Natural killer cell (primary cell): Measurements from ENCODE around the gene ZNF24. TPM values are rescaled to one million over a fixed set of nuclear protein-coding genes. Genes with fewer than 3 reads are reported as not detected.

Experiments
- ATAC-seq, 3 donors: fragments of 150-1000 bp in 2 of 3; fragments of 200-7000 bp in 1 of 3; cut with Tn5 transposase; 1 replicate in 1 of 3; 2 replicates in 2 of 3; pipeline ENCODE4 v1.10.0; 2021; ENCODE audit warnings: mild to moderate bottlenecking in 2 of 3, moderate library complexity in 2 of 3
- DNase-seq, 2 donors: peaks; one replicate each; pipeline versions ENCODE4 v3.0.0 to v3.0.0-alpha.2; 2013 to 2021; ENCODE audit warnings: mixed read lengths in 1 of 2
- H3K27ac ChIP-seq: one replicate; pipeline ENCODE4 v1.5.1; 2013; ENCODE audit warnings: mild to moderate bottlenecking, low read length
- H3K27me3 ChIP-seq: one replicate; pipeline ENCODE4 v1.6.1; 2013; ENCODE audit warnings: low read length; ENCODE audit not compliant: control insufficient read depth, insufficient read depth
- H3K36me3 ChIP-seq: one replicate; pipeline ENCODE4 v1.6.1; 2013; ENCODE audit warnings: low read length; ENCODE audit not compliant: control insufficient read depth, insufficient read depth
- H3K4me1 ChIP-seq: one replicate; pipeline ENCODE4 v1.6.1; 2013; ENCODE audit warnings: low read length; ENCODE audit not compliant: control insufficient read depth, insufficient read depth
- H3K4me3 ChIP-seq: one replicate; pipeline ENCODE4 v1.5.1; 2013; ENCODE audit warnings: low read length
- H3K9me3 ChIP-seq: one replicate; pipeline ENCODE4 v1.6.1; 2013; ENCODE audit warnings: low read length; ENCODE audit not compliant: control insufficient read depth, insufficient read depth
- H3K27ac Mint-ChIP-seq, 2 donors: one replicate each; pipeline ENCODE4 v1.8.0; 2022; ENCODE audit warnings: mild to moderate bottlenecking in 2 of 2, mixed read lengths in 2 of 2, moderate library complexity in 1 of 2
- H3K27me3 Mint-ChIP-seq, 2 donors: one replicate each; pipeline ENCODE4 v1.8.0; 2022; ENCODE audit warnings: low read depth in 2 of 2, mixed read lengths in 2 of 2
- H3K36me3 Mint-ChIP-seq: one replicate; pipeline ENCODE4 v1.8.0; 2022; ENCODE audit warnings: mixed read lengths
- H3K4me1 Mint-ChIP-seq, 2 donors: one replicate each; pipeline ENCODE4 v1.8.0; 2022; ENCODE audit warnings: mixed read lengths in 2 of 2
- H3K4me3 Mint-ChIP-seq: one replicate; pipeline ENCODE4 v1.8.0; 2022; ENCODE audit warnings: mild to moderate bottlenecking, moderate library complexity, mixed read lengths
- H3K9me3 Mint-ChIP-seq, 2 donors: one replicate each; pipeline ENCODE4 v1.8.0; 2022; ENCODE audit warnings: mixed read lengths in 2 of 2
- WGBS: methylation state at CpG from one replicate; pipeline ENCODE4 v1.1.7; 2013; ENCODE audit warnings: missing lambda C conversion rate; ENCODE audit not compliant: insufficient coverage; 5-methylcytosine and 5-hydroxymethylcytosine counted together
- intact Hi-C: fragments of 100-400 bp; cut with micrococcal nuclease; formaldehyde crosslinking; loops from one replicate; pipeline ENCODE4 v1.14.2; 2022
- total RNA-seq, 4 donors: library from RNA; stranded (reverse); fragments of 120-200 nt in 1 of 4; gene quantifications; one replicate each; pipeline versions ENCODE4 v1.2.3 to v1.2.4, GENCODE V29; 2013 to 2022
- TF ChIP-seq, protein P1 (sequence below): fragments of 200-600 bp; IDR thresholded peaks from one replicate; pipeline ENCODE4 v1.8.0; 2022; ENCODE audit warnings: antibody characterized with exemption

ZNF24 gene
- total RNA-seq: 10 to 100 TPM; 50.4 to 63.9 (median 58.2) TPM
- 67.0 TPM for total RNA-seq (2013)

DNA sequence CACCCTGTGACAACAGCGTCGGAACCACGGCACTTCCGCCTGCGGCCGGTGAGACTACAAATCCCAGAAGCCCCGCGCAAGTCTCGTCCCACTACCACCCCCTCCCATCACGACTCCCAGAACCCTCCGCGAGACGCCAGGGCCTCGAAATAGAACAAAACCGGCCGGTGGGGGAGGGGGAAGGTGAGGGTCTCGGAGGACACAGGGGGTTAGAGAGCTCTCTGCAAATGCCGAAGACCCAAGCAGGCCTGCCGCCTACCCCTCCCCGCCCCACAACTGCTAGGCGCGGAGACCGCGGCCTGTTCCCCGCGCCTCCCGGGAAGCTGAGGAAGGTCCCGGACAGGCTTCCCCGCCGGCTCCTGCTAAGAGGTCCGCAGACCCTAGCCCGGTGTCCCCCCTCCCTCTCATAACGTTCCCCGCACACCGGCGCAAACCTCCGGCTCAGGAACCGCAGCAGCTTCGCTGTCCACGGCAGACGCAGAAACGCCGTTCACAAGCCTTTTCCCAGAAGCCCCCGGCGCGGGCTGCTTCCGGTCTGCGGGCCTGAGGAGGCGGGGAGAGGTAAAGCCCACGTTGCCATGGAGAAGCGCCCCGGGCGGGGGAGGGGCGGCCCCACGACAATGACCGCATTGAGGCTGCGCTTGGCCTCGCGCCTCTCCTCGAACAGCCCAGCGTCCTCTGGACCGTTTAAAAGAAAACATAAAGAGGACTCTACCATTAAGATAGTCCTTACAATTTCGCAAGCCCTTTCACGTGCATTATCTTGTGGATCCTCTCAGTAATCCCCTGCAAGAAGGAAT, at the start of gene ZNF24:
ZNF24 (minus strand) TSS at position 485 of the 800 bp plus-strand sequence. CDS start 3,770 bp downstream, outside the sequence.
- Histone ChIP-seq H3K4me1 (peaks cover 15% of the 10 kb centered on the region), H3K4me3 (peak within 1 kb of the TSS; percentile 99), H3K27me3 (no peaks in the 10 kb centered on the region), H3K9me3 (no peaks in the 10 kb centered on the region), H3K27ac (peak within 1 kb of the TSS; percentile 99), H3K36me3 (peaks cover 13% of the 10 kb centered on the region)
- no peaks in the 10 kb centered on the region for H3K9me3 Mint-ChIP-seq
- ATAC-seq (peak; percentile 85 to 95 (median 87)), DNase-seq (peak; percentile 93 to 94)
- peaks cover 0 to 3% of the 10 kb centered on the region in 2 donors for H3K27me3 Mint-ChIP-seq
- peak within 1 kb of the TSS; percentile 99 for H3K4me3 Mint-ChIP-seq
- TF ChIP-seq, protein P1, sequence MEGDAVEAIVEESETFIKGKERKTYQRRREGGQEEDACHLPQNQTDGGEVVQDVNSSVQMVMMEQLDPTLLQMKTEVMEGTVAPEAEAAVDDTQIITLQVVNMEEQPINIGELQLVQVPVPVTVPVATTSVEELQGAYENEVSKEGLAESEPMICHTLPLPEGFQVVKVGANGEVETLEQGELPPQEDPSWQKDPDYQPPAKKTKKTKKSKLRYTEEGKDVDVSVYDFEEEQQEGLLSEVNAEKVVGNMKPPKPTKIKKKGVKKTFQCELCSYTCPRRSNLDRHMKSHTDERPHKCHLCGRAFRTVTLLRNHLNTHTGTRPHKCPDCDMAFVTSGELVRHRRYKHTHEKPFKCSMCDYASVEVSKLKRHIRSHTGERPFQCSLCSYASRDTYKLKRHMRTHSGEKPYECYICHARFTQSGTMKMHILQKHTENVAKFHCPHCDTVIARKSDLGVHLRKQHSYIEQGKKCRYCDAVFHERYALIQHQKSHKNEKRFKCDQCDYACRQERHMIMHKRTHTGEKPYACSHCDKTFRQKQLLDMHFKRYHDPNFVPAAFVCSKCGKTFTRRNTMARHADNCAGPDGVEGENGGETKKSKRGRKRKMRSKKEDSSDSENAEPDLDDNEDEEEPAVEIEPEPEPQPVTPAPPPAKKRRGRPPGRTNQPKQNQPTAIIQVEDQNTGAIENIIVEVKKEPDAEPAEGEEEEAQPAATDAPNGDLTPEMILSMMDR: no peak
- intact Hi-C loops: loop anchor here (1.0 to 10.0 kb wide), 7 partner anchors 33 to 302 kb away; partner anchors contain the start of genes INO80C, ZNF396, ZNF397 and ZSCAN30
- under 1% methylated on average over 56 of the region's 64 CpGs for WGBS
- H3K36me3 Mint-ChIP-seq: no peaks in the 10 kb centered on the region
- peak within 1 kb of the TSS; percentile 98 to 100 for H3K27ac Mint-ChIP-seq
- peaks cover 46 to 47% of the 10 kb centered on the region in 2 donors for H3K4me1 Mint-ChIP-seq

DNA sequence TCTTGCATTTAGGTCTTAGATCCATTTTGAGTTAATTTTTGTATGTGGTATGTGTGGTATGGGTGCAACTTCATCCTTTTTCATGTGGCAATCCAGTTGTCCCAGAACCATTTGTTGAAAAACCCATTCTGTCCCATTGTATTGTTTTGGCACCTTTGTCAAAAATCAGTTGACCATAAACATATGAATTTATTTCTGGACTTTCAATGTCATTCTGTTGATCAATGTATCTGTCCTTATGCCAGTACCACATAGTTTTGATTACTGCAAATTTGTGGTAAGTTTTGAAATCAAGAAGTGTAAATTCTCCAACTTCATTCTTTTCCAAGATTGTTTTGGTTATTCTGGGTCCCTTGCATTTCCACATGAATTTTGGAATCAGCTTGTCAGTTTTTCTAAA, 49.5 kb upstream of the ZNF24 start:
- Histone ChIP-seq H3K36me3 (no peaks in the 10 kb centered on the region), H3K4me3 (no peak overlapping the region), H3K27me3 (no peaks in the 10 kb centered on the region), H3K4me1 (no peaks in the 10 kb centered on the region), H3K9me3 (no peaks in the 10 kb centered on the region), H3K27ac (no peak overlapping the region)
- H3K36me3 Mint-ChIP-seq: no peaks in the 10 kb centered on the region
- no peaks in the 10 kb centered on the region for H3K4me1 Mint-ChIP-seq
- no peaks in the 10 kb centered on the region for H3K9me3 Mint-ChIP-seq
- no peak overlapping the region for H3K27ac Mint-ChIP-seq
- peaks cover 18 to 22% of the 10 kb centered on the region in 2 donors for H3K27me3 Mint-ChIP-seq
- no peak for ATAC-seq
- DNase-seq: no peak
- TF ChIP-seq, protein P1: no peak
- no peak overlapping the region for H3K4me3 Mint-ChIP-seq
- intact Hi-C loops: no loop called here

DNA sequence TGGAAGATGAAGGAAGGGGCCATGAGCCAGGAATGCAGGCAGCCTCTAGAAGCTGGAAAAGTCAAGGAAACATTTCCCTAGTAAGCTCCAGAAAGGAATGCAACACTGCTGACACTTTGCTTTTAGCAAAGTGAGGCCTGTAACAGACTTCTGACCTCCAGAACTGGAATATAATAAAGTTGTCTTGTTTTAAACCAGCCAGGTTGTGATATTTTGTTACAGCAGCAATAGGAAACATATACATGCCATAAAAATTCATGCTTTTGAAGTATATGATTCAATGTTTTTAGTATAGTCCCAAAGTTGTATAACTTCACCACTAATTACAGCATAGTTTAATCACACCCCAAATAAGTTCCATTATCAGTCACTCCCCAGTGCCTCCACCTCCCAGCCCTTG, 48.2 kb upstream of the ZNF24 start:
- DNase-seq: no peak
- Mint-ChIP-seq H3K4me3 (no peak overlapping the region), H3K27me3 (peaks cover 20 to 36% of the 10 kb centered on the region in 2 donors), H3K4me1 (no peaks in the 10 kb centered on the region), H3K9me3 (no peaks in the 10 kb centered on the region), H3K36me3 (no peaks in the 10 kb centered on the region), H3K27ac (no peak overlapping the region)
- Histone ChIP-seq H3K4me1 (no peaks in the 10 kb centered on the region), H3K9me3 (no peaks in the 10 kb centered on the region), H3K36me3 (no peaks in the 10 kb centered on the region), H3K4me3 (no peak overlapping the region), H3K27me3 (peaks cover 2% of the 10 kb centered on the region), H3K27ac (no peak overlapping the region)
- intact Hi-C loops: no loop called here
- ATAC-seq: no peak
- TF ChIP-seq, protein P1: no peak
